Endothelial cell of umbilical vein (primary cell): ENCODE data around the gene TRIM10.

Experiments used
- CTCF ChIP-seq, 2 donors: IDR thresholded peaks; 1 replicate in 1 of 2; 2 replicates in 1 of 2; pipeline ENCODE4 v1.5.1; 2011; ENCODE audit warnings: low read length in 2 of 2, mild to moderate bottlenecking in 2 of 2, moderate library complexity in 2 of 2, control low read depth in 1 of 2, inconsistent platforms in 1 of 2, low read depth in 1 of 2; ENCODE audit not compliant: insufficient read depth in 1 of 2; ENCODE audit errors: extremely low read depth in 1 of 2
- EZH2 ChIP-seq: IDR thresholded peaks from 2 replicates; pipeline ENCODE4 v1.6.1; 2012; ENCODE audit warnings: borderline replicate concordance, low read depth, mild to moderate bottlenecking, moderate library complexity, low read length, inconsistent platforms; ENCODE audit not compliant: severe bottlenecking
- GATA2 ChIP-seq: IDR thresholded peaks from 2 replicates; pipeline ENCODE4 v1.7.0; 2011; ENCODE audit warnings: low read depth, mild to moderate bottlenecking, moderate library complexity, mixed read lengths, low read length; ENCODE audit not compliant: insufficient read length, insufficient read depth
- MAX ChIP-seq: IDR thresholded peaks from 2 replicates; pipeline ENCODE4 v1.6.1; 2011; ENCODE audit not compliant: insufficient read depth, insufficient read length
- MYC ChIP-seq: IDR thresholded peaks from one replicate; pipeline ENCODE4 v1.6.1; 2011; ENCODE audit warnings: mild to moderate bottlenecking, low read depth, low read length
- POLR2A ChIP-seq: IDR thresholded peaks from 2 replicates; pipeline ENCODE4 v1.6.1; 2012; ENCODE audit warnings: low read depth, mild to moderate bottlenecking, control low read depth, low read length

DNA sequence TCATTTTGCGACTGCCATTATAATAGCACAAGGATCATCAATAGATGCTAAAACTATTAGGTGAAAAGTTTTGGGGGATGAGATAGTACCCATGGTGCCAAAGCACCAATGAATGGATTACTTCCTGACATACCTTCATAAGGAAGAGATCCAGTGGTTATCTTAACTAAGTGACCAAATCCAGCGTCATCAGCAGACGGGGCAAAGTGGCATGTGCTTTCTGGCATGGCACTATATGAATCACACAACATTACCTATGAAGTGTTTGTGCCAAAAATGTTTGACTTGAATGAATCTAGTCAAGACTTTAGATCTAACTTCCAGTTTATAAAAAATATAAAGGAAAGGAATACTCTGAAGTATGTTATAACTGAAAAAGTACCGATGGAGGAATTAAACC lies 41.4 kb upstream of the TRIM10 start:
- TF ChIP-seq POLR2A (no peak), CTCF (IDR thresholded peaks at IDR 0.05; ENCODE audit: extremely low read depth in 1 of 2, insufficient read depth in 1 of 2, low read depth in 1 of 2, low read length in 2 of 2) (no peak), GATA2 (no peak), EZH2 (no peak), MAX (no peak), MYC (no peak)
